Pancreas (tissue), 10 donors: ENCODE measurements around the gene GCA. TPM values are rescaled to one million over a fixed set of nuclear protein-coding genes. Genes with fewer than 3 reads are reported as not detected.

Experiments used
- ATAC-seq, 4 donors: fragments of 200-7000 bp; cut with Tn5 transposase; one replicate each; pipeline versions ENCODE4 v1.8.0 to v1.9.1; 2020; ENCODE audit warnings: mild to moderate bottlenecking in 4 of 4, moderate library complexity in 4 of 4
- DNase-seq, 6 donors: peaks; one replicate each; pipeline ENCODE4 v3.0.0-alpha.2; 2020
- FAIRE-seq: peaks from 2 replicates; lab custom pipeline; 2012; peaks lifted over from hg19 to GRCh38; lab: Jason Lieb, UNC
- H3K27ac ChIP-seq, 4 donors: fragments of 200-600 bp; sonication (generic); 1 replicate in 3 of 4; 2 replicates in 1 of 4; pipeline versions ENCODE4 v1.5.0 to v1.8.0; 2020
- H3K27me3 ChIP-seq, 4 donors: fragments of 200-600 bp; one replicate each; pipeline ENCODE4 v1.8.0; 2021
- H3K36me3 ChIP-seq, 3 donors: fragments of 200-600 bp; sonication (generic) in 1 of 3; one replicate each; pipeline versions ENCODE4 v1.5.0 to v1.8.0; 2020 to 2021
- H3K4me1 ChIP-seq, 3 donors: fragments of 200-600 bp; one replicate each; pipeline ENCODE4 v1.8.0; 2021
- H3K4me3 ChIP-seq, 4 donors: fragments of 200-600 bp; sonication (generic) in 2 of 4; one replicate each; pipeline versions ENCODE4 v1.5.0 to v1.8.0; 2020 to 2021
- H3K9me3 ChIP-seq, 4 donors: fragments of 200-600 bp; one replicate each; pipeline ENCODE4 v1.8.0; 2021
- WGBS, 2 donors: extraction: QIAGEN DNeasy Blood & Tissue Kit; methylation state at CpG; one replicate each; pipeline ENCODE4 v1.1.7; 2013; 5-methylcytosine and 5-hydroxymethylcytosine counted together
- intact Hi-C, 3 donors: fragments of 100-400 bp; cut with DNase I; formaldehyde crosslinking; loops; one replicate each; pipeline versions ENCODE4 v1.11.1 to v1.14.2; 2022
- polyA plus RNA-seq, 2 donors: library from polyadenylated mRNA; stranded (reverse); fragments of 200-250 nt; gene quantifications; one replicate each; pipeline ENCODE4 v1.2.3, GENCODE V29; 2013
- total RNA-seq, 6 donors: library from RNA; stranded (reverse); fragmentation: NEBNext Ultra II Directional in 4 of 6; extraction: Animal tissue kit (Norgen Biotek cat#: 25700) in 4 of 6; gene quantifications; one replicate each; pipeline versions ENCODE4 v1.2.1 to v1.2.4, GENCODE V29; 2021 to 2023
- TF ChIP-seq, protein P1 (sequence below), 4 donors: fragments of 200-600 bp; sonication (generic) in 3 of 4; IDR thresholded peaks; one replicate each; pipeline versions ENCODE4 v1.5.0 to v1.8.0; 2021; ENCODE audit warnings: antibody characterized with exemption in 4 of 4
- donor health status: healthy with polysubstance abuse.
- donor health status: DM: no; HTN: no; CAD: no; lungs with moderate emphysema.
- donor health status: DM: no; HTN: no; CAD: no.
- donor health status: control.
- donor health status: control.
- donor health status: Bipolar disorder and iron deficiency.
- donor health status: DM: yes; HTN: yes; CAD: no.
- donor health status: DM: no; HTN: no; CAD: no.
- donor health status: DM: no; HTN: no; CAD: no.
- donor health status: DM: yes; HTN: yes; CAD: no.

Gene GCA
- total and polyA plus RNA-seq, 8 donors: 11.3 to 27.0 (median 16.0) TPM

DNA sequence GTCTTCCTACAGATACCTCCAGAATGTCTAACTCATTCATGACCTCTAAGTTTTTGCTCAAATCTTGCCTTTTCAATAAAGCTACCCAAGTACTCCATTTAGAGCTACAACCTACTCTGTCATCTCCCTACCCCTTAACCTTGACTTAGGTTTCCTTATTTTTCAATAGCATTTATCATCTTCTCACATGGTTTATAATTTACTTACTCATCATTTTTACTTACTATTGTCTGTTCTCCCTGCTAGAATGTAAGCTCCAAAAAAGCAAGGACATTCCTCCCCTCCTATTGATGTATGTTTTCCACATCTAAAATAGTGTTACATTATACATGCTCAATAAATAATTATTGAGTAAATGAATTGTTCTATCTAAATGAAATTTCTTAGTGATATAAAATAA lies 3.1 kb upstream of the GCA start:
- Histone ChIP-seq H3K27ac (no peak overlapping the region), H3K27me3 (no peaks in the 10 kb centered on the region), H3K36me3 (no peaks in the 10 kb centered on the region), H3K9me3 (no peaks in the 10 kb centered on the region), H3K4me1 (peaks cover 0 to 11% (median 3%) of the 10 kb centered on the region in 3 donors), H3K4me3 (no peak overlapping the region)
- FAIRE-seq: no peak
- DNase-seq: no peak
- intact Hi-C loops: no loop called here
- TF ChIP-seq, protein P1, sequence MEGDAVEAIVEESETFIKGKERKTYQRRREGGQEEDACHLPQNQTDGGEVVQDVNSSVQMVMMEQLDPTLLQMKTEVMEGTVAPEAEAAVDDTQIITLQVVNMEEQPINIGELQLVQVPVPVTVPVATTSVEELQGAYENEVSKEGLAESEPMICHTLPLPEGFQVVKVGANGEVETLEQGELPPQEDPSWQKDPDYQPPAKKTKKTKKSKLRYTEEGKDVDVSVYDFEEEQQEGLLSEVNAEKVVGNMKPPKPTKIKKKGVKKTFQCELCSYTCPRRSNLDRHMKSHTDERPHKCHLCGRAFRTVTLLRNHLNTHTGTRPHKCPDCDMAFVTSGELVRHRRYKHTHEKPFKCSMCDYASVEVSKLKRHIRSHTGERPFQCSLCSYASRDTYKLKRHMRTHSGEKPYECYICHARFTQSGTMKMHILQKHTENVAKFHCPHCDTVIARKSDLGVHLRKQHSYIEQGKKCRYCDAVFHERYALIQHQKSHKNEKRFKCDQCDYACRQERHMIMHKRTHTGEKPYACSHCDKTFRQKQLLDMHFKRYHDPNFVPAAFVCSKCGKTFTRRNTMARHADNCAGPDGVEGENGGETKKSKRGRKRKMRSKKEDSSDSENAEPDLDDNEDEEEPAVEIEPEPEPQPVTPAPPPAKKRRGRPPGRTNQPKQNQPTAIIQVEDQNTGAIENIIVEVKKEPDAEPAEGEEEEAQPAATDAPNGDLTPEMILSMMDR (IDR thresholded peaks at IDR 0.05): no peak
- ATAC-seq: no peak

DNA sequence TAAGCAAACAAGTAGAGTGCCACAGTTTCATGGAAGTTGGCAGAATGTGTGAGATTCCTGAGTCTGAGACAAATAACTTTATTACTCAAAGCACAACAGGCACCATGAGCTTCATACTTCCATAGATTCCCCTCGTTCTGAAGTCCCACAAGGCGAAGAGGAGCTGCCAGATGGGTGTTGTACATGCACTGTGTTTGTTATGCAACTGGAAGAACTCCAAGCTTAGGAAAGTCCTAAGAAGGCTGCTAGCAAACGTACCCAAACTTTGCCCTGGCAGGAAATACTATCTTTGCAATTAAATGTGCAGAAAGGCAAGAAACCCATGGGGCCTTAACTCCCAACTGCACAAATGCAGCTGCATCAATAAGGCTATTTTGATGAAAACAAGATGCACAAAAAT lies 1.6 kb upstream of the GCA start:
- ATAC-seq (no peak), DNase-seq (no peak), FAIRE-seq (no peak)
- H3K9me3 ChIP-seq: no peaks in the 10 kb centered on the region
- H3K36me3 ChIP-seq: no peaks in the 10 kb centered on the region
- H3K27ac ChIP-seq: no peak overlapping the region
- no peaks in the 10 kb centered on the region for H3K27me3 ChIP-seq
- H3K4me1 ChIP-seq: peaks cover 0 to 13% (median 3%) of the 10 kb centered on the region in 3 donors
- 63 to 73% methylated on average over 3 of the region's 3 CpGs for WGBS, 2 donors
- intact Hi-C loops: no loop called here
- no peak overlapping the region for H3K4me3 ChIP-seq
- TF ChIP-seq, protein P1 (IDR thresholded peaks at IDR 0.05): no peak

DNA sequence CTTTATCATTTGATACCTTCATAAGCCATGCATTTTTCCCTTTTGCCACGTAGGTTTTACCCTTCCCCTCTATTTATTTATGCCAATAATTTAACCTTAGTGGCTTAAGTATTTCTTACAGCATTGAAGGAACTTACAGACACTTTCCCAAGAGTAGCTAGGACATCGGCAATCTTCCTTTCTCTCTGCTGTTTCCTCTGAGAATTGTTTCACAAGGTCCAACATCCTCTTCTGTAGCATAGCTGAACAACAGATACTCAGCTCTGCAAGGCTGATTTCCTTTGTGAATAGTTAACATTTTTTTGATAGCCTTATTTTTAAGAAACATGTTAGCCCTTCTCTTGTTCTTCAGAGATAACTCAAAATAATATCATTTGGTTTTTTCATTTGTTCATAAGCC lies 1.1 kb upstream of the GCA start:
- Histone ChIP-seq H3K27me3 (no peaks in the 10 kb centered on the region), H3K27ac (no peak overlapping the region), H3K4me3 (no peak overlapping the region), H3K4me1 (peaks cover 0 to 13% (median 3%) of the 10 kb centered on the region in 3 donors), H3K9me3 (no peaks in the 10 kb centered on the region), H3K36me3 (no peaks in the 10 kb centered on the region)
- ATAC-seq: no peak
- 91 to 93% methylated on average over 2 of the region's 2 CpGs for WGBS, 2 donors
- no peak for DNase-seq
- TF ChIP-seq, protein P1 (IDR thresholded peaks at IDR 0.05): no peak
- FAIRE-seq: no peak
- intact Hi-C loops: no loop called here

DNA sequence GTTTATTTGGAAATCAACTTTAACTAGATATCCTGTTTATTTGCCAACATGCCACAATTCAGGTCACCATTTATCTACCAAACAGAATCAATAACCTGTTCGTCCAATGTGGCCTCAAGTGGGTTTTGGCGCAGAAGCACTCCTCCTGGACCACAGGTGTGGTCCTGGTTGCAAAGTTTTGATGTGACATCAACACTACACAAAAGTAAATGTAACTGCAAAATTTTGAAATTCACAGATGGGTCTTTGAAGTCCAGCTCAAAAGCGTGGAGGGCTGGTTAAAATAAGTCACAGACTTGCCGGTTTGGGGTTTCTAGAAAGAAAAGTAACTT lies 474 bp upstream of the GCA start:
- H3K27me3 ChIP-seq: no peaks in the 10 kb centered on the region
- no peaks in the 10 kb centered on the region for H3K9me3 ChIP-seq
- intact Hi-C loops: no loop called here
- ATAC-seq (no peak), DNase-seq (no peak), FAIRE-seq (no peak)
- no peaks in the 10 kb centered on the region for H3K36me3 ChIP-seq
- TF ChIP-seq, protein P1 (IDR thresholded peaks at IDR 0.05): no peak
- H3K4me1 ChIP-seq: peaks cover 0 to 13% (median 3%) of the 10 kb centered on the region in 3 donors
- WGBS, 2 donors: 18 to 27% methylated on average over 4 of the region's 4 CpGs
- peak overlapping the region in 2 of 4 donors; percentile 19 to 94 for H3K27ac ChIP-seq
- H3K4me3 ChIP-seq: peak overlapping the region; percentile 60 to 73 (median 67)

DNA sequence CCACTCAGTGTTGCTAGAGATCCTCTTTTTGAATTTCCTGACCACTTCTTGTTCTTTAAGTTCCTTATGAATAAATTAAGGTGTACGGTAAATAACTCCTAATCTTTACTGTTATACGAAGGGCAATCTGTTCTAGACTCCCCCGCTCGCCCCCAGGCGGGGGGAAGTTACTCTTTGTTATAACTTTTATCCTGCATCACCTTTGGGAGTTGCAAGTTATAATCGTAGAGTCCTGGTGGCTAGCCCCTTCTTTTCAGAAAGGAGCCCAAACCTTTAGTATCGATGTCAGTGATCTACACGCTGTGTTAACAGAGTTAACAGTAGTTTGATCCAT lies 652 bp downstream of the GCA start:
- Histone ChIP-seq H3K4me1 (peaks cover 0 to 13% (median 3%) of the 10 kb centered on the region in 3 donors), H3K4me3 (peak overlapping the region; percentile 60 to 73 (median 67)), H3K9me3 (no peaks in the 10 kb centered on the region), H3K36me3 (no peaks in the 10 kb centered on the region), H3K27ac (peak overlapping the region; percentile 77 to 94 (median 90)), H3K27me3 (no peaks in the 10 kb centered on the region)
- intact Hi-C loops: no loop called here
- DNase-seq: no peak
- TF ChIP-seq, protein P1 (IDR thresholded peaks at IDR 0.05): no peak
- ATAC-seq: peak in 1 of 4 donors; percentile 1
- WGBS, 2 donors: 2% methylated on average over 8 of the region's 8 CpGs
- no peak for FAIRE-seq
